Esophagus (tissue), 2 donors: ENCODE data around the gene AKAP10. TPM values are rescaled to one million over a fixed set of nuclear protein-coding genes. Genes with fewer than 3 reads are reported as not detected.

Experiments used
- H3K27ac ChIP-seq, 2 donors: one replicate each; pipeline ENCODE4 v1.5.1; 2013; ENCODE audit warnings: low read depth in 2 of 2, mild to moderate bottlenecking in 2 of 2, inconsistent platforms in 1 of 2, low read length in 1 of 2, moderate library complexity in 1 of 2
- H3K27me3 ChIP-seq, 2 donors: one replicate each; pipeline ENCODE4 v1.6.1; 2013; ENCODE audit warnings: low read length in 2 of 2, control low read depth in 1 of 2, mild to moderate bottlenecking in 1 of 2; ENCODE audit not compliant: insufficient read depth in 2 of 2, control insufficient read depth in 1 of 2
- H3K36me3 ChIP-seq, 2 donors: one replicate each; pipeline ENCODE4 v1.6.1; 2013; ENCODE audit warnings: low read length in 1 of 2; ENCODE audit not compliant: control insufficient read depth in 2 of 2, insufficient read depth in 2 of 2
- H3K4me1 ChIP-seq, 2 donors: one replicate each; pipeline ENCODE4 v1.6.1; 2013; ENCODE audit warnings: low read length in 1 of 2; ENCODE audit not compliant: control insufficient read depth in 2 of 2, insufficient read depth in 2 of 2
- H3K4me3 ChIP-seq, 2 donors: one replicate each; pipeline ENCODE4 v1.5.1; 2013; ENCODE audit warnings: low read length in 2 of 2, mild to moderate bottlenecking in 2 of 2, low read depth in 1 of 2, moderate library complexity in 1 of 2
- H3K9me3 ChIP-seq, 2 donors: one replicate each; pipeline ENCODE4 v1.6.1; 2013; ENCODE audit warnings: mild to moderate bottlenecking in 2 of 2, low read depth in 1 of 2, low read length in 1 of 2, moderate library complexity in 1 of 2; ENCODE audit not compliant: control insufficient read depth in 2 of 2, insufficient read depth in 1 of 2
- WGBS, 2 donors: extraction: QIAGEN DNeasy Blood & Tissue Kit; methylation state at CpG; one replicate each; pipeline ENCODE4 v1.1.7; 2013; 5-methylcytosine and 5-hydroxymethylcytosine counted together
- polyA plus RNA-seq, 2 donors: library from polyadenylated mRNA; stranded (reverse); fragments of 200-250 nt; gene quantifications; one replicate each; pipeline ENCODE4 v1.2.3, GENCODE V29; 2013
- donor health status: healthy with polysubstance abuse.
- donor health status: Bipolar disorder and iron deficiency.

AKAP10 gene
- polyA plus RNA-seq, 2 donors, result 5.5 to 6.2 TPM

GRCh38 chr17:20009052-20009301 is 31.3 kb upstream of the AKAP10 start:
- Histone ChIP-seq H3K9me3 (peaks cover 0 to 2% of the 10 kb centered on the region in 2 donors), H3K36me3 (no peaks in the 10 kb centered on the region), H3K4me3 (peak overlapping the region; percentile 67 to 68), H3K4me1 (peaks cover 0 to 3% of the 10 kb centered on the region in 2 donors), H3K27me3 (no peaks in the 10 kb centered on the region), H3K27ac (peak overlapping the region in 1 of 2 donors; percentile 77)
- WGBS, 2 donors, result 0% methylated on average over 12 to 18 of the region's 18 CpGs

GRCh38 chr17:20008242-20009051 is 30.8 kb upstream of the AKAP10 start:
- Histone ChIP-seq H3K4me3 (peak overlapping the region; percentile 67 to 68), H3K27ac (peak overlapping the region in 1 of 2 donors; percentile 77), H3K36me3 (no peaks in the 10 kb centered on the region), H3K4me1 (peaks cover 0 to 3% of the 10 kb centered on the region in 2 donors), H3K27me3 (no peaks in the 10 kb centered on the region), H3K9me3 (peaks cover 0 to under 1% of the 10 kb centered on the region in 2 donors)
- WGBS, 2 donors, result 27 to 28% methylated on average over 34 to 35 of the region's 35 CpGs

GRCh38 chr17:19996502-19996901 is 18.9 kb upstream of the AKAP10 start:
- no peak overlapping the region for H3K4me3 ChIP-seq
- H3K4me1 ChIP-seq, result peaks cover 0 to 4% of the 10 kb centered on the region in 2 donors
- peak overlapping the region in 1 of 2 donors; percentile 63 for H3K27ac ChIP-seq
- H3K27me3 ChIP-seq, result no peaks in the 10 kb centered on the region
- WGBS, 2 donors, result 21 to 36% methylated on average over 5 of the region's 5 CpGs
- no peaks in the 10 kb centered on the region for H3K36me3 ChIP-seq
- no peaks in the 10 kb centered on the region for H3K9me3 ChIP-seq

- Histone ChIP-seq H3K36me3 (no peaks in the 10 kb centered on the region), H3K4me1 (peaks cover 0 to 4% of the 10 kb centered on the region in 2 donors), H3K27me3 (no peaks in the 10 kb centered on the region), H3K4me3 (no peak overlapping the region), H3K9me3 (no peaks in the 10 kb centered on the region), H3K27ac (peak overlapping the region in 1 of 2 donors; percentile 63)
- WGBS, 2 donors, result 53 to 67% methylated on average over 1 of the region's 1 CpG
Observed at GRCh38 chr17:19996086-19996485, 18.5 kb upstream of the AKAP10 start.

- no peak overlapping the region for H3K4me3 ChIP-seq
- no peak overlapping the region for H3K27ac ChIP-seq
- H3K4me1 ChIP-seq, result peaks cover 0 to 4% of the 10 kb centered on the region in 2 donors
- H3K27me3 ChIP-seq, result no peaks in the 10 kb centered on the region
- WGBS, 2 donors, result 25 to 28% methylated on average over 24 of the region's 24 CpGs
- H3K36me3 ChIP-seq, result no peaks in the 10 kb centered on the region
- no peaks in the 10 kb centered on the region for H3K9me3 ChIP-seq
Observed at GRCh38 chr17:19992803-19993713, 15.4 kb upstream of the AKAP10 start.

- H3K27ac ChIP-seq, result no peak overlapping the region
- WGBS, 2 donors, result 35 to 37% methylated on average over 4 of the region's 4 CpGs
- H3K4me3 ChIP-seq, result no peak overlapping the region
- H3K27me3 ChIP-seq, result no peaks in the 10 kb centered on the region
- H3K36me3 ChIP-seq, result no peaks in the 10 kb centered on the region
- peaks cover 0 to under 1% of the 10 kb centered on the region in 2 donors for H3K4me1 ChIP-seq
- H3K9me3 ChIP-seq, result no peaks in the 10 kb centered on the region
Observed at GRCh38 chr17:19991252-19991885, 13.7 kb upstream of the AKAP10 start.

GRCh38 chr17:19987897-19988296 is 10.3 kb upstream of the AKAP10 start:
- no peaks in the 10 kb centered on the region for H3K27me3 ChIP-seq
- no peak overlapping the region for H3K27ac ChIP-seq
- H3K9me3 ChIP-seq, result no peaks in the 10 kb centered on the region
- 40 to 51% methylated on average over 1 of the region's 1 CpG for WGBS, 2 donors
- H3K4me3 ChIP-seq, result no peak overlapping the region
- H3K36me3 ChIP-seq, result no peaks in the 10 kb centered on the region
- H3K4me1 ChIP-seq, result no peaks in the 10 kb centered on the region

GRCh38 chr17:19986941-19987861 is 9.6 kb upstream of the AKAP10 start:
- Histone ChIP-seq H3K9me3 (no peaks in the 10 kb centered on the region), H3K36me3 (no peaks in the 10 kb centered on the region), H3K27me3 (no peaks in the 10 kb centered on the region), H3K4me3 (no peak overlapping the region), H3K4me1 (no peaks in the 10 kb centered on the region), H3K27ac (no peak overlapping the region)
- WGBS, 2 donors, result 69 to 71% methylated on average over 13 of the region's 13 CpGs
